Measurements from ENCODE around the gene SNX15.

DNA sequence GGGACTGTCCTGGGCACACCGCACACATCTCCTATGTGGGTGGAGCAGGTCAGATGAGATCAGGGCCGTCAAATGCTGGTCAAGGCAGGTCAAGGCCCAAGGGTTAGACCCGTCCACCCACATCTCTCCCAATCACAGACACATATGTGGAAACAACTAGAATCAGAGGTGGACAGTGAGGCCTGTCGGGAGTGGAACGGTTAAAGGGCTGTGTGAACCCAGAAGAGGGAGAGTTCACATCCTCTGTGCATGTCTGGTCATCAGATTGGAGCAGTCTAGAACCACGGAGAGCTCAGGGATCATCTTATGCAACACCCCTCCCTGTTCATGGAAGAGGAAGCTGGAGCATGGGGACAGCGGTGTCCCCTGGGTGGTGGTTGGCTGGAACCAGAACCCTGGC, 7.4 kb upstream of the SNX15 start:
- TF ChIP-seq, protein P1, sequence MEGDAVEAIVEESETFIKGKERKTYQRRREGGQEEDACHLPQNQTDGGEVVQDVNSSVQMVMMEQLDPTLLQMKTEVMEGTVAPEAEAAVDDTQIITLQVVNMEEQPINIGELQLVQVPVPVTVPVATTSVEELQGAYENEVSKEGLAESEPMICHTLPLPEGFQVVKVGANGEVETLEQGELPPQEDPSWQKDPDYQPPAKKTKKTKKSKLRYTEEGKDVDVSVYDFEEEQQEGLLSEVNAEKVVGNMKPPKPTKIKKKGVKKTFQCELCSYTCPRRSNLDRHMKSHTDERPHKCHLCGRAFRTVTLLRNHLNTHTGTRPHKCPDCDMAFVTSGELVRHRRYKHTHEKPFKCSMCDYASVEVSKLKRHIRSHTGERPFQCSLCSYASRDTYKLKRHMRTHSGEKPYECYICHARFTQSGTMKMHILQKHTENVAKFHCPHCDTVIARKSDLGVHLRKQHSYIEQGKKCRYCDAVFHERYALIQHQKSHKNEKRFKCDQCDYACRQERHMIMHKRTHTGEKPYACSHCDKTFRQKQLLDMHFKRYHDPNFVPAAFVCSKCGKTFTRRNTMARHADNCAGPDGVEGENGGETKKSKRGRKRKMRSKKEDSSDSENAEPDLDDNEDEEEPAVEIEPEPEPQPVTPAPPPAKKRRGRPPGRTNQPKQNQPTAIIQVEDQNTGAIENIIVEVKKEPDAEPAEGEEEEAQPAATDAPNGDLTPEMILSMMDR (IDR thresholded peaks at IDR 0.05), result no peak
- no peak for TF ChIP-seq POLR2A (IDR thresholded peaks at IDR 0.05)

Measured in body of pancreas (tissue), 4 donors.